Left ventricle myocardium inferior (tissue), 1 donor: ENCODE data around the gene NLRP1. TPM values are rescaled to one million over a fixed set of nuclear protein-coding genes. Genes with fewer than 3 reads are reported as not detected.

Experiments
- DNase-seq: peaks from one replicate; pipeline ENCODE4 v3.0.0-alpha.2; 2020
- H3K27ac ChIP-seq: fragments of 200-600 bp; replicated peaks from 2 replicates; pipeline ENCODE4 v1.8.0; 2021
- H3K27me3 ChIP-seq: fragments of 200-600 bp; 2 replicates; pipeline ENCODE4 v1.8.0; 2021; ENCODE audit warnings: low read depth
- H3K36me3 ChIP-seq: fragments of 200-600 bp; 2 replicates; pipeline ENCODE4 v1.8.0; 2021
- H3K4me1 ChIP-seq: fragments of 200-600 bp; 2 replicates; pipeline ENCODE4 v1.8.0; 2021
- H3K4me3 ChIP-seq: fragments of 200-600 bp; 2 replicates; pipeline ENCODE4 v1.8.0; 2021; ENCODE audit warnings: mild to moderate bottlenecking, moderate library complexity
- H3K9me3 ChIP-seq: fragments of 200-600 bp; replicated peaks from 2 replicates; pipeline ENCODE4 v1.8.0; 2021
- CTCF ChIP-seq: fragments of 200-600 bp; IDR thresholded peaks from 2 replicates; pipeline ENCODE4 v1.8.0; 2021; ENCODE audit warnings: antibody characterized with exemption, mild to moderate bottlenecking, borderline replicate concordance
- intact Hi-C: fragments of 100-400 bp; cut with micrococcal nuclease; formaldehyde crosslinking; loops from one replicate; pipeline ENCODE4 v1.11.0; 2022
- total RNA-seq: library from RNA; stranded (reverse); fragmentation: NEBNext Ultra II Directional; extraction: Animal tissue kit (Norgen Biotek cat#: 25700); gene quantifications from one replicate; pipeline ENCODE4 v1.2.1, GENCODE V29; 2021
- donor health status: DM: no; HTN: yes; CAD: no; lungs with severe emphysema.

Gene NLRP1
- total RNA-seq, 1 donor from 2014 or later: 8.3 TPM

GRCh38 chr17:5615476-5615875 is 31.2 kb upstream of the NLRP1 start:
- Histone ChIP-seq H3K9me3 (no peaks in the 10 kb centered on the region), H3K4me3 (no peak overlapping the region), H3K27me3 (peaks cover 79% of the 10 kb centered on the region), H3K27ac (no peak overlapping the region), H3K4me1 (no peaks in the 10 kb centered on the region), H3K36me3 (no peaks in the 10 kb centered on the region)
- intact Hi-C loops: no loop called here
- DNase-seq: no peak
- TF ChIP-seq CTCF: no peak

- H3K4me3 ChIP-seq: no peak overlapping the region
- no peaks in the 10 kb centered on the region for H3K4me1 ChIP-seq
- intact Hi-C loops: no loop called here
- H3K9me3 ChIP-seq: no peaks in the 10 kb centered on the region
- no peak for TF ChIP-seq CTCF
- peaks cover 79% of the 10 kb centered on the region for H3K27me3 ChIP-seq
- no peak for DNase-seq
- no peaks in the 10 kb centered on the region for H3K36me3 ChIP-seq
- H3K27ac ChIP-seq: no peak overlapping the region
Observed at GRCh38 chr17:5610956-5611355, 26.6 kb upstream of the NLRP1 start.

GRCh38 chr17:5608399-5609112 is 24.2 kb upstream of the NLRP1 start:
- Histone ChIP-seq H3K27me3 (peaks cover 88% of the 10 kb centered on the region), H3K4me1 (no peaks in the 10 kb centered on the region), H3K4me3 (no peak overlapping the region), H3K27ac (no peak overlapping the region), H3K9me3 (peaks cover 8% of the 10 kb centered on the region), H3K36me3 (no peaks in the 10 kb centered on the region)
- intact Hi-C loops: no loop called here
- TF ChIP-seq CTCF: no peak
- DNase-seq: no peak

- no peaks in the 10 kb centered on the region for H3K36me3 ChIP-seq
- intact Hi-C loops: no loop called here
- TF ChIP-seq CTCF: no peak
- no peak overlapping the region for H3K27ac ChIP-seq
- no peaks in the 10 kb centered on the region for H3K4me1 ChIP-seq
- no peak overlapping the region for H3K4me3 ChIP-seq
- peaks cover 8% of the 10 kb centered on the region for H3K9me3 ChIP-seq
- no peak for DNase-seq
- peaks cover 90% of the 10 kb centered on the region for H3K27me3 ChIP-seq
Observed at GRCh38 chr17:5607946-5608345, 23.6 kb upstream of the NLRP1 start.

- Histone ChIP-seq H3K4me1 (no peaks in the 10 kb centered on the region), H3K27me3 (peaks cover 100% of the 10 kb centered on the region), H3K27ac (no peak overlapping the region), H3K4me3 (no peak overlapping the region), H3K9me3 (peaks cover 8% of the 10 kb centered on the region), H3K36me3 (no peaks in the 10 kb centered on the region)
- no peak for DNase-seq
- TF ChIP-seq CTCF: no peak
- intact Hi-C loops: no loop called here
Observed at GRCh38 chr17:5605452-5605851, 21.1 kb upstream of the NLRP1 start.
